Measurements from ENCODE around the gene HOXD9. TPM values are rescaled to one million over a fixed set of nuclear protein-coding genes. Genes with fewer than 3 reads are reported as not detected.

HOXD9 gene
- total RNA-seq, 1 donor from 2014 or later, result 1.5 TPM

DNA sequence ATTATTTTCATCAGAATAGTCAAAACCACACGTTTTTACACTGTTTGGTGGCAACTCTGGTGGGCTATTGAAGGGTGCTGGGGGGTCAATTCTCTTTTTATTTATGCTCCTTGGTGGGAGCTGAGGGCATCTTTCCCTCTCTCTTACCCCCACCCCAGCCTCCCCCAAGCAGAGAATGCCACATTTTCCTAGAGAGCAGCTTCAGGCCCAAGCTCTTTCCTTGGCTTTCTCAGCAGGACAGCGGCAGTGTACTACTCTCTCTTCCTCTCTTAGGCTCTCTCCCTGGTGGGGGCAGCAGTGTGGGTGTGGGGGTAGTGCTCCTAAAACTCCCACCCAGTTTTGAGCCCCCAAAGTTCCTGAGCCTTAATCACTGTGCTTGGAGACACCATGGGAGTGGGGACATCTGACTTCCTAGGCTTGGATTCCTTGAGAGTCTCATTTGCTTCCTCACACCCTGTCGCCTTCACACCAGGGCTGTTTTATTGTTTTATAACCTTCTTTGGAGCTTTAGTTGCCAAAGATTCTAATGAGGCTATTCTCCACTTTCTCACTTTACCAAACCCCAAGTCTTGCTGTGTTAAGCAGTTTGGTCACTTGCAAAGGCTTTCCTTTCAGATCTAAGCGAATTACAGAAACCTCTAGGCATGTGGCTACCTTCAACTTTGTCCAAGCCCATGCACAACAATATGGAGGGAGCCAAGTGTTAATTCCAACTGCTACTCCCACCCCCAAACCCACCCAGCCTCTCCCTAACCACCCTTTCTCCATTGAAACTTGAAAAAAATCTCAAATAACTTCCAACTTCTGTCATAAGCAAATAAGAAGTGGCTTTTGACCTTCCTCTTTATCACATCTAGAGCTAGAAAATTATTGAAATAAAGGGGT is 22.8 kb downstream of the HOXD9 start:
- Mint-ChIP-seq H3K36me3 (peaks cover 6% of the 10 kb centered on the region), H3K27me3 (peaks cover 98% of the 10 kb centered on the region), H3K27ac (no peak overlapping the region), H3K4me3 (no peak overlapping the region), H3K9me3 (no peaks in the 10 kb centered on the region), H3K4me1 (ENCODE audit: unreplicated experiment) (peaks cover 15% of the 10 kb centered on the region)
- no peak for TF ChIP-seq CTCF (conservative IDR thresholded peaks at IDR 0.05)
- no peak for DNase-seq (ENCODE audit: extremely low spot score, unreplicated experiment)

DNA sequence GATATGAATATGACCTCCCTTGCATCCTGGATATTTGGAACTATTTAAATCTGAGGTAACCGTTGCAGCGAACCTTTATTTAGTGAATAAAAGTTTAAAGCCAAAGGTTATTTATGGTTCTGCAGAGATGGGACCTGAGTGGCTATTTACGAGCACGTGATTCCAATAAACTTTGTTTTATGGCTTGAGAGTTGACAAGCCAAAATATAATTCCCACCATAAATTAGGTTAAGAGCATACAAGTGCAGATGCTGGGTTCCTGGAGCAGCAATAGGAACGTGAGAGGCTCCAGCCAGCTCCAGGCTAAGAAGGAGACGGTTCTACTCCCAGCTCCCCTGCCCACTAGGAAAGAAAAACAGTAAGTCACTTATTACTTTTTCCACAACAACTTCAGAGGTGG is 23.6 kb downstream of the HOXD9 start:
- peaks cover 17% of the 10 kb centered on the region for H3K4me1 Mint-ChIP-seq (ENCODE audit: unreplicated experiment)
- H3K9me3 Mint-ChIP-seq, result no peaks in the 10 kb centered on the region
- no peak for DNase-seq (ENCODE audit: extremely low spot score, unreplicated experiment)
- H3K27ac Mint-ChIP-seq, result no peak overlapping the region
- H3K36me3 Mint-ChIP-seq, result peaks cover 8% of the 10 kb centered on the region
- H3K27me3 Mint-ChIP-seq, result peaks cover 100% of the 10 kb centered on the region
- no peak overlapping the region for H3K4me3 Mint-ChIP-seq
- no peak for TF ChIP-seq CTCF (conservative IDR thresholded peaks at IDR 0.05)

DNA sequence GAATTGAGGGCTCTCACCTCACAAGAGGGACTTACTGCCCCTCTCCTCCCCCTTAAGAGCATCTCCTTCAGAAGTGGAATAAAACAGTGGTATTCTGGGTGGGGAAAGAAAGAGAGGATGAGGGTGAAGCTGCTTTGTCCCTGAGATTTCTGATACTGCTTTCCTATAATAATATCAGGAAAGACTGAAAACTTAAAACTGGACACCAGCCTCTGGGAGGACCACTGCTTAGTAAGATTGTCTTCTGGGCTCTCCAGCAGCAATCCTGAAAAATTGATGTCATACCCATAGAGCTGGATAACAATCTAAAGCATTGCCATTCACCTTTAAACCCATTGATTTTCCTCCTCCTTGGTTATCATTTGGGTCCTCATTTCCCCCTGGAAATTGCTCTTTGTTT is 24.1 kb downstream of the HOXD9 start:
- DNase-seq (ENCODE audit: extremely low spot score, unreplicated experiment), result no peak
- Mint-ChIP-seq H3K27me3 (peaks cover 100% of the 10 kb centered on the region), H3K9me3 (no peaks in the 10 kb centered on the region), H3K27ac (no peak overlapping the region), H3K4me1 (ENCODE audit: unreplicated experiment) (peaks cover 21% of the 10 kb centered on the region), H3K4me3 (peak overlapping the region; percentile 44), H3K36me3 (peaks cover 8% of the 10 kb centered on the region)
- TF ChIP-seq CTCF (conservative IDR thresholded peaks at IDR 0.05), result no peak

GRCh38 chr2:176147210-176147799 is 24.8 kb downstream of the HOXD9 start:
- no peaks in the 10 kb centered on the region for H3K9me3 Mint-ChIP-seq
- peaks cover 94% of the 10 kb centered on the region for H3K27me3 Mint-ChIP-seq
- TF ChIP-seq CTCF (conservative IDR thresholded peaks at IDR 0.05), result no peak
- no peak overlapping the region for H3K27ac Mint-ChIP-seq
- DNase-seq (ENCODE audit: extremely low spot score, unreplicated experiment), result no peak
- H3K4me3 Mint-ChIP-seq, result peak overlapping the region; percentile 72
- H3K4me1 Mint-ChIP-seq (ENCODE audit: unreplicated experiment), result peaks cover 21% of the 10 kb centered on the region
- H3K36me3 Mint-ChIP-seq, result peaks cover 8% of the 10 kb centered on the region

GRCh38 chr2:176147800-176148496 is 25.4 kb downstream of the HOXD9 start:
- Mint-ChIP-seq H3K36me3 (peaks cover 8% of the 10 kb centered on the region), H3K27ac (peak overlapping the region; percentile 21), H3K27me3 (peaks cover 94% of the 10 kb centered on the region), H3K4me3 (peak overlapping the region; percentile 76), H3K9me3 (no peaks in the 10 kb centered on the region), H3K4me1 (ENCODE audit: unreplicated experiment) (peaks cover 21% of the 10 kb centered on the region)
- DNase-seq (ENCODE audit: extremely low spot score, unreplicated experiment), result no peak
- no peak for TF ChIP-seq CTCF (conservative IDR thresholded peaks at IDR 0.05)
